Stimulated activated naive CD8-positive, alpha-beta T cell treated with anti-CD3 and anti-CD28 coated beads, Interleukin-15, Interleukin-2, amounts not matched to agents 100 U/mL and 50 U/mL, for 24 hours (primary cell): ENCODE results near the gene GHRHR.

Source experiments
- ATAC-seq: fragments of 150-1000 bp; cut with Tn5 transposase; one replicate; pipeline ENCODE4 v1.10.0; 2021
- DNase-seq: peaks from one replicate; pipeline ENCODE4 v3.0.0; 2021

GHRHR gene

GRCh38 chr7:30963842-30964241 lies at the start of gene GHRHR:
Gene GHRHR, plus strand, starts transcription at chr7:30963953. Its CDS starts 116 bp downstream, at chr7:30964069.
- no peak for ATAC-seq
- DNase-seq: no peak

- peak; percentile 6 for DNase-seq
- ATAC-seq: no peak
These were observed 49.2 kb upstream of the GHRHR start for GRCh38 chr7:30914596-30914995.

GRCh38 chr7:30915005-30915601 lies 48.6 kb upstream of the GHRHR start:
- no peak for DNase-seq
- no peak for ATAC-seq

GRCh38 chr7:30915751-30916150 lies 48.0 kb upstream of the GHRHR start:
- DNase-seq: no peak
- no peak for ATAC-seq

- DNase-seq (no peak), ATAC-seq (no peak)
These were observed 47.5 kb upstream of the GHRHR start for GRCh38 chr7:30916255-30916654.

GRCh38 chr7:30916767-30917166 lies 47.0 kb upstream of the GHRHR start:
- ATAC-seq: no peak
- no peak for DNase-seq

GRCh38 chr7:30917216-30917893 lies 46.4 kb upstream of the GHRHR start:
- DNase-seq (no peak), ATAC-seq (no peak)

GRCh38 chr7:30918676-30919075 lies 45.1 kb upstream of the GHRHR start:
- no peak for ATAC-seq

GRCh38 chr7:30920021-30920583 lies 43.7 kb upstream of the GHRHR start:
- DNase-seq: no peak
- ATAC-seq: no peak

More at GRCh38 chr7:30918676-30919075, 45.1 kb upstream of the GHRHR start:
- no peak for DNase-seq

- ATAC-seq: no peak
- no peak for DNase-seq
These were observed 42.9 kb upstream of the GHRHR start for GRCh38 chr7:30920584-30921539.

- no peak for DNase-seq
- ATAC-seq: no peak
These were observed 42.0 kb upstream of the GHRHR start for GRCh38 chr7:30921540-30922401.

GRCh38 chr7:30922596-30922995 lies 41.2 kb upstream of the GHRHR start:
- DNase-seq: no peak
- ATAC-seq: no peak

- ATAC-seq (no peak), DNase-seq (no peak)
These were observed 40.6 kb upstream of the GHRHR start for GRCh38 chr7:30923009-30923773.

GRCh38 chr7:30923774-30924413 lies 39.9 kb upstream of the GHRHR start:
- peak; percentile 1 for DNase-seq
- ATAC-seq: no peak

GRCh38 chr7:30924624-30925023 lies 39.1 kb upstream of the GHRHR start:
- DNase-seq: no peak
- no peak for ATAC-seq

- ATAC-seq: no peak
These were observed 38.6 kb upstream of the GHRHR start for GRCh38 chr7:30925117-30925516.

GRCh38 chr7:30925913-30926312 lies 37.8 kb upstream of the GHRHR start:
- no peak for ATAC-seq
- no peak for DNase-seq

More at GRCh38 chr7:30925117-30925516, 38.6 kb upstream of the GHRHR start:
- no peak for DNase-seq

- DNase-seq: no peak
- no peak for ATAC-seq
These were observed 37.4 kb upstream of the GHRHR start for GRCh38 chr7:30926313-30926712.

GRCh38 chr7:30927040-30927439 lies 36.7 kb upstream of the GHRHR start:
- ATAC-seq: no peak
- no peak for DNase-seq

GRCh38 chr7:30927559-30927958 lies 36.2 kb upstream of the GHRHR start:
- no peak for ATAC-seq

More at GRCh38 chr7:30927559-30927958, 36.2 kb upstream of the GHRHR start:
- DNase-seq: no peak
